NAMALWA (cell line): ENCODE results near the gene LRGUK.
"Not testable (repeated sequence)": the region's sequence is repeated elsewhere in the genome, so short reads cannot be mapped to it uniquely, and the experiment has no call there.

Experiments
- DNase-seq: peaks from one replicate; pipeline ENCODE4 v3.0.0-alpha.2; 2015; ENCODE audit warnings: low spot score

The LRGUK gene

DNA sequence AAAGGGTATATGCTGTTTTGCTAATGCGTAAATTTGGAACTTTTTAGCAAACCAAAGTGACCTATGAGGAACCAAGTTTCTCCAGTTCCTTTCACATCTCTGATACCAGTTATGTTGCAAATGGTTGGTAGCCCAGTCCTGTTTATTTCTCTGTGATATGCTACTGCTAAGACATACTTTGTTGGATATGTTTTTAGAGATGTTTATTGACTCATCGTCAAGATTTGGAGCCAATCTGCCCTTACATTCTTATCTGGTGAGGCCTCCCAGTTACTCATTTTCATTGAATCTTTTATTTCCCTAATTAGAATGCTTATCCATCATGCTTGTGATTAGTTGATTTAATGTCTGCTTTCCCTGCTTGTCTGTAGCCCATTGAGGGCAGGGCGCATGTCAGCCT is 58.9 kb downstream of the LRGUK start:
- DNase-seq, result no peak

DNA sequence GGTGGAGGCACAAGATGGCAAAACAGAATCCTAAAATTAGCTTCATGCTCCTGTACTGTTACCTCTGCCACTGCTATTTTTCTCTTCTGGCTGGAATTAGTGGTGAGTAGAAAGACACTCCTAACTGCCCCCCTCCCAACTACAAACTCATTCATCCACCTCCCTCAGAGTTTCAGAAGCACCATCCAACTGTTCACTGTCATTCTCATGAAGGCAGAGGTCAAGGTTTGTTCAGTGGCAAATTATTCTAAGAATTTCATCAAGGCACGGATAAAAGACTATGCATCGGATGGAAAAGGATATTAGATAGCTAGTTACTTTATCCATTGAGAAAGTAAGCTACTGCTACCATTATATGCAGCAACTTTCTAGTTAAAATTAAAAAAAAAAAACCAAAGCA is 59.7 kb downstream of the LRGUK start:
- no peak for DNase-seq

DNA sequence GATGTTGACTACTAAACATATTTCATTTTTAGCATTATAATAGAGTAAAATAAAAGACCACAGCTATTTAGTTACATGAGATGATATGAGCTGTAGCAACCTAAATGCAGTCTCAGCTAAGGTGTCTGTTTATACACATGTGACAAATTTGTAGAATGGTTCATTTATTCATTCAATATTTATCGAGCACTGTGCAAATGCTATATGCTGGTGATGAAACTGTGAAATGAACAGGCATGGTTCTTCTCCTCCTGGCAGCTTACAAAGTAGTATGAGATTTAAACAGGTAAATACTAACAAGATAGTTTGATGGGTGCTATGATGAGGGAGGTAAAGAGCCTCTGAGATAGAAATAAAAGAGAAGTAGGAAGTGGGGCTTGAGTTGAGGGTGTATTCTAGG is 60.8 kb downstream of the LRGUK start:
- no peak for DNase-seq

DNA sequence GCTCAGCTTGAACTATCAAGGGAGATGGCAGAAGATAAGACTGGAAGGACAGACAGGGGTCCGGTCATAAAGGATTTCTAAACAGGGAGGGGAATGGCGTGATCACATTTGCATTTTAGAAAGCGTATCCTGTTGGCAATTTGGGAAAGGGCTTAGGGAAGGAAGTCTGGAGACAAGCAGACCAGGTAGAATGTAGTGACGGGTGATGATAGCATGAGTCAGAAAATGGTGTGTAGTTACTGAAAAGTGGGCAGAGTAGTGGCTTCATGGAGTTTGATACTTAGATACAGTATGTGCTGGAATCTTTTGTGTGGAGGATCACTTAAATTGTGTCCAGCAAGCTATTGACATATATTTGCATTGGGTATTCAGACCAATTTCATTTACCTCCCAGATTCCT is 61.2 kb downstream of the LRGUK start:
- DNase-seq, result no peak

DNA sequence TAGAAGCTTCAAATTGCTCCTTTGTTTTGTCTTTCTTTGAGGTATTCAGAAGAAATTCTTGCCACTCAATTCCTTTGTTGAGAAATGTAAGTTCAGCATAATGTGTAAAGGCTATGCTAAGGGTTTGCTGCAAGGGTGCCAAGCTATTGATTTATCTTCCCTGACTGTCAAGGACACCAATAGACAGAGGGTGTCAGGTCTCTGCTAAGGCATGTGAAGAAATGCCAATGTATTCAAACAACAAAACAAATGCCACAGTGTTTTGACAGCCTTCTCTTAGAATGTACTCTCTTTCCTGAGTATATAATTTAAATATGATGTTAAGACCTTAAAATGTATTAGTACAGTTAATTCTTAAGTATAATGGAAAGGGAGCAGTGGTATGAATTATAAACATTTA is 62.4 kb downstream of the LRGUK start:
- no peak for DNase-seq

DNA sequence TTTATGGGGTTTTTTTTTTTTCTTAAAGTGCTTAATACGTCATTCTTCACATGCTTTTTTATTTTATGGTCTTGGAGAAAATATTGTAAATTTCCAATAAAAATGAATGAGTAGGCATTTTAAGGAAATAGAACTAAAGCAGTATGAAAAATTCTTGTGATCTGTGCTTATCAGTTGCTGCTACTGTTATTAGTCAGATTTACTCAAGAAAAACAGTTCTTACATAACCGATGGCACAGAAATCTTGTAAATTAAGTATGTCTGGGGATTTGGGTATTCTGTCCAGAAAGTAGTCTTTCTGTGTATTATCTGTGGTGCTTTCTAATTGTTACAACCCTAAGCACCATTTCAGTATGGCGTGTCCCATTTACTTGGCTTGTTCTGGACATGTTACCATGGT is 64.7 kb downstream of the LRGUK start:
- no peak for DNase-seq

DNA sequence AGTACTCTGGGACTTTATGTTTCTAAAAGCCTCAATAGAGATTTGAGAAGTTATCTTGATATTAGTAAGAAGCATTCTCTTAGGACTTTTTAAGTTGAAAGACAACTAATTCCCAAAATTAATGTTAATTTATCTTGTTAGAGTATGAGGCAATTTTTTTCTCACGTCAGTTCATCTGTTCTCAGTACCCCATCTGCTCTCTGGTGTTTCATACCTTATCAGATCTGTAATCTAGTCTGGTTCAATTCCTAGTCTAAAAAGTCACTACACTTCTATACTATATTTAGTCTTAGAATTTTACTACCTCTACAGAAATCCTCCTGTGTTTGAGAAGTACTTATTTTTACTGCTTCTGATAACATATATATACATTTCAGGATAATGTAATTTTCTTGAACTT is 66.1 kb downstream of the LRGUK start:
- no peak for DNase-seq

DNA sequence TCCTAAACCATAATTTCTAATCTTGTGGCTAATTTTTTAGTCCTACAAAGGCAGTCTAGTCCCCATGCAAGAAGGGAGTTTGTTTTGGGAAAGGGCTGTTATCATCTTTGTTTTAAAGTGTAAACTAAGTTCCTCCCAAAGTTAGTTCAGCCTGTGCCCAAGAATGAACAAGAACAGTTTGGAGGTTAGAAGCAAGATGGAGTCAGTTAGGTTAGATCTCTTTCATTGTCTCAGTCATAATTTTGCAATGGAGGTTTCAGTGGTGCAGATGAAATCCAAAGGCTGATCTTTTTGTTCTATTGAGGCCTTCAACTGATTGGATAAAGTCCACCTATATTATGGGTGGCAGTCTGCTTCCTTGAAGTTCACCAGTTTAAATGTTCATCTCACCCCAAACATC is 68.1 kb downstream of the LRGUK start:
- DNase-seq, result no peak

DNA sequence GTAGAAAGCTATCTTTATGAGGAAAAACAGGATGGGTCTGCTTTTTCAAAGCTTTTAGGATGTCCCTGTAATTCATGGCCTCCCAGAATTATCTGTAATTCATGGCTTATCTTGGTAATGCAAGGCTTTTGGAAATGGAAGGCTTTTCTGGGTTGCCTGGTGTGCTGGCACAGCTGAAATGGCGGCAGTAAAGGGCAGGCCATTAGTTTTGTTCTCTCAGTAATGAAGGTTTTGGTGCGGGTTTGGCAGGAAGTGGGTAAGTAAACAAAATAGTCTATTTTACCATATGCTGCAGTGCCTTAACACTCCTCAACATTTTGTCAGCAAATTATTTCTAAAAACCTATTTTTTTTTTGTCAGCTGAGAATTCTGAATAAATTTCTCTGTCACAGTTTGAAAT is 69.3 kb downstream of the LRGUK start:
- DNase-seq, result no peak

DNA sequence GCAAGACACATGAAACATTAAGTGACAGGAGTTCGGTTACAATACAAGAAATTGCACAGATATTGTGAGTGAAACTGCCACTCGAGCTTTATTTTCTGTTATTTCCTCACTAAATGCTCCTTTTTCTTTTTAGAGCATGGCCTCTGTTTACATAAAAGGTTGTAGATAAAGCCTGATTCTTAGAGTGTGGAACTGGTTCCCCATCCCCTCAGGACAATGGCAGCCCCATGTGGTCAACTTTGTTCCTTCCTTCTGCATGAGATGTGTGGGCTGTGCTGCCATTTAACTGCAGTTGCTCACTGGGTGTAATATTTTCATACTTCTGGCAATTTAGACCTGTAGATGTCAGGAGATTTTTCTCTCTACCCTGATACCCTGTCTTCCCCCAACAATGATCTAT is 70.2 kb downstream of the LRGUK start:
- no peak for DNase-seq

DNA sequence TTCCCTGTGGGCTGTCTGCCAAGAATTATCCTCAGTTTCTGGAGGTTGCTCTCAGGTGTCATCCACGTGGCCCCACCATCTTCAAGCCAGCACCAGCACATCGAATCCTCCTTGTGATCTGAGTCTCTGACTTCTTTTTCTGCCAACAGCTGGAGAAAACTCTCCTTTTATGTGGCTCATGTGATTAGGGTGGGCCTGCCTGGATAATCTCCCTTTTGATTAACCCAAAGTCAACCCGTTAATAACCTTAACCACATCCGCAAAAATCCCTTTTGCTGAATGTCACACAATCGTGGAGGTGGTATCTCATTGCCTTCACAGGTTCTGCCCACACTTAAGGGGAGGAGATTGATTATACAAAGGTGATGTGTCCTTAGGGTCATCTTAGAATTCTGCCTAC is 73.8 kb downstream of the LRGUK start:
- no peak for DNase-seq

DNA sequence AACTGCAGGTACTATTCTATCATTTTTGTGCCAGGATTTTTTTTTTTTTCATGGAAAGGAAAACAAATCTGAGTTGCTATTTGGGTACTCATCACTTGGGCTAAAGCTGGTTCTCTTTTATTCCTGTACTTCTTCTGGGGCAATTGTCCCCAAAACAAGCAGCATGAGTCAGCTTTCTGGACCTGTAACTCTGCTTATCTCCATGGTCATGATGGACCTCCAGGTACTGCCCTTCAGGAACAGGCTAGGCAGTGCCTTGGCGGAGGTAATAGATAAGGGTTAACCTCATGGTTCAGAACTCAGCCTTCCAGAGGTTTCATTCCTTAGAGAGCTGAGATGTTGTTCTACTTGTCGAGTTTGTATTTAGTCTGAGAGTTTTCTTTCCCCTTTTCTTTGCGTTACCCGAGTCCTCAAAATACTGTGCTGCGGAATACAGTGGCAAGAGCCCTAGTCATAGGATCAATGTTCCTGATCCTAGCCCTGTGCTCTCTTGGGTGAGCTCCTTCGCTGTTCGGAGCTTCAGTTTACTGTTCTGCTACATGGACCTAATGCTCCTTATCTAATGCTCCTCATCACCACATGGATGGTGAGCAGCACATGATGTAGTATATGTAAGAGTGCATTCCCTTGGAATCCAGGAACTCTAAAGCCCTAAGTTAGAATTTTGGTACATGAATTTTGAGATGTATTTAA is 74.6 kb downstream of the LRGUK start:
- no peak for DNase-seq

DNA sequence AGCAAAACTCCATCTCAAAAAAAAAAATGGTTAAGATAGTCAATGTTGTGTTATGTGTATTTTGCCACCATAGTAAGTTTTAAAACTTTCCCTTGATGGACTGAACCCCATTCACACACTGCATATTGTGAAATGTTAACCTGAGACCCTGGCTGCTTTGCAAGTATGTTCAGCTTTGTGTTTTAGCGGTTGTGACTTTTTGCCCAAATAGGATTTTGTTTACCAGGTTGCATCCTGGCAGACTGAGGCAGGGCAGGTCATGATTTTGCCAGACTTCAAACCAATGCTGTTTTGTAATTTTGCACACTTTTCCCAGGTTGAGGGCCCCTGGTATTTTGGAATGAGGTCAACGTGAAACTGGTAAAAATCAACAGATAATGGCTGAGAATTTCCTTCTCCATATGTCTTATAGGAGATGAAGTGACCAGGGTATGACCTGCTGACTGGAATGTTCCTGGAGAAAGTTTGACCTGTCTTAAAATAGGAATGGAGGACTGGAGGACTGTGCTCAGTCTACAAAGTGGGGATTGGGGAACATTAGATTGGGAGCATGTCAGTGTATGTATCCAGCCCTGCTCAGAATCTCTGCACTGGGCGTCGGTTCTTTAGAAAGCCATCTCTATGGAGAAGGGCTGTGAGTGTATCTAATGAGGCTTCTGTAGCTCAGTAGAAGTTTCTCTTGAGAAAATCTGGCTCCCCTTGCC is 76.2 kb downstream of the LRGUK start:
- DNase-seq, result no peak

DNA sequence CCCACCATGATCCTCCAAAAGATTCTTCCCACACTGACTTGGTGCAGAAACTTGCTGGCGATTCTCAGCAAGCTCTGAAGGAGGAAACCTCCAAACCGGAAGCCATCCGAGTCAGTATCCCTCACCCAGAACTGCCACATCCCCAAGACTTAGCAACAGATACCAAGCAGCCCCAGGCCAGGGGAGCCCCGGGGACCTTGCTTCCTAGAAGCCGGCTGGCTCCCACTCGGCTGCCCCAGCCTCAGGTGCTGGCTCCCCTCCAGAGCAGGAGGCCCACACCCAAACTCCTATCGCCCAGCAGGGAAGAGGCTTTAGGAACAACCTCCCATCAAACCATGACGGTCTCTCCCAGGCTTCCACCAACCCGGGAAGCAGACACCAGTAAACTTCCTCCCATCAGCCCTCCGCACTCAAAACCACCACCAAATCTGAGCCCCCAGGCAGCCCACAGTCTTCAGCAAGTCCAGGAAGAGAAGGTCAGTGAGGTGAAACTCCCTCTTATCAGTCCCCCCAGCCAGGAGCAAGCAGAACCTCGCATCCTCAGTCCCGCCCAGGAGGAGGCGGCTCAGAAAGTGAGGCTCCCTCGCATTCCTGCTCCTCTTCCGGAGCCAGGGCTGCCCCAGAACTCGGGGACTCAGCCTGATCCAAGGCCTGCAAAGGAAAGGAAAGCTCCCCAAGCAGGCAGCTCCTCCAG is 82.3 kb downstream of the LRGUK start:
- DNase-seq, result no peak

DNA sequence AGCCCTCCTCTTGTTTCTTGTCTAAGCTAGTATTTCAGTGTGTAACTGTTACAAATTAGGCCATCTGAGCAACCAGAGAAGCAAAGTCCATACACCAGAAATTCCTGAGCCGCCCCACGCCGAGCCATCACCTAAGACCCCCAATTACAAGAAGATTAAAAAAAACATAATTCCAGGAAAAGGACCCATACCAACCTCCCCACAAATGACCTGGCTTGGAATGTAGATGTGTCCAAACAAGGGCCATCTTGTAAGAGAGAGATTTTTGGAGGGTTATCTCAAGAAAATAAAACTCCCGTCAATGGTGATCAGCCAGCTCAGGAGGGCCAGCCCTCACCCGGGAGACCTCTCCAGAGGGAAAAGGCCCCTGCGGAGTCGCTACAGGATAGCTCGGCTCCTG is 83.1 kb downstream of the LRGUK start:
- no peak for DNase-seq

DNA sequence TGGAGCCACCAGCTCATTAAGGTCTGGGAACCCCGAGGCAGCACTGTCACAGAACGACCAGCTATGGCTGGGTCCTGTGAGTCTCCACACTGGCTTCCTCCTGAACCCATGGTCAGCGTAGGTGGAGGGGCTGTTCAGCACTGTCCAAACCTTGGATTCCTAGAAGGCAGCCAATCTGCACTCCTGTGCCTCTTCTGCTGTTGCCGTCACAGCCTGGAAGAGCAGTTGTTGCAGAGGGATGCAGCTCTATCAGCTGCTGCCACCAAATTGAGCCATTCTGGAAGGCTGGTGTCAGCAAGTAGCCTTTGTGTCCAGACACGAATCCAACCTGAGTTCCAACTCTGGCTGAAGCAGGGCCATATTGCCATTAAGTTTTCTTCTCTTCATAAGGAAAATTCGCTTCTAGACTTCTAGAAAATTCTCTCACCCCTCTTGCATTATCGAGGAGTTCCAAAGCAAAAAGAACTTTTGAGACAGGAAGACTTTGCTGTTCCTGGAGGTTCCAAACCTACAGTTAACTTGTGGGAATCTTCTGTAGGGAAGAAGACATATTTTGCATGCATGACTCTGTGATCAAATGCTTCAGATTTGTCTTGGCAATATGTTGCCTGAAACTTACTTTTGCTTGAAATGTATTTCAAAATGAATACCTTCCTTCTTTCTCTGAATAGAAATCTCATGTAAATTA is 84.0 kb downstream of the LRGUK start:
- DNase-seq, result no peak

DNA sequence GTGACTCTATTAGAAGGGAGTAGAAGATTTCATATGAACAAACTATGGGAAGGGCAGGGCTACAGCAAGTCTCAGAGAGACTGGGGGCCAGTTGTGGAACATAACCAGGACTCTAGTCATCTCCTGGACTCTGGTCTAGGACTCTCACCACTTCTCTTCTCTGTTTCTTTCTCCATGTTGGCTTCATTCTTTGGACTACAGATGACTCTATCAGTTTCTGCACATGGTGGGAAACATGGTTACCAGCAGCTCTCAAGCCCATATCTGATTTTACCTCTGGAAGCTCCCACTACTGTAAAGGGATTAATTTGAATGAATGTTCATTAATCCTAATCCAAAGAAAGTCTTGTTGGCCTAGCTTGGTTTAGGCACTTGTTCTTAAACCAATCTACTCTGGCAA is 84.7 kb downstream of the LRGUK start:
- DNase-seq, result no peak

DNA sequence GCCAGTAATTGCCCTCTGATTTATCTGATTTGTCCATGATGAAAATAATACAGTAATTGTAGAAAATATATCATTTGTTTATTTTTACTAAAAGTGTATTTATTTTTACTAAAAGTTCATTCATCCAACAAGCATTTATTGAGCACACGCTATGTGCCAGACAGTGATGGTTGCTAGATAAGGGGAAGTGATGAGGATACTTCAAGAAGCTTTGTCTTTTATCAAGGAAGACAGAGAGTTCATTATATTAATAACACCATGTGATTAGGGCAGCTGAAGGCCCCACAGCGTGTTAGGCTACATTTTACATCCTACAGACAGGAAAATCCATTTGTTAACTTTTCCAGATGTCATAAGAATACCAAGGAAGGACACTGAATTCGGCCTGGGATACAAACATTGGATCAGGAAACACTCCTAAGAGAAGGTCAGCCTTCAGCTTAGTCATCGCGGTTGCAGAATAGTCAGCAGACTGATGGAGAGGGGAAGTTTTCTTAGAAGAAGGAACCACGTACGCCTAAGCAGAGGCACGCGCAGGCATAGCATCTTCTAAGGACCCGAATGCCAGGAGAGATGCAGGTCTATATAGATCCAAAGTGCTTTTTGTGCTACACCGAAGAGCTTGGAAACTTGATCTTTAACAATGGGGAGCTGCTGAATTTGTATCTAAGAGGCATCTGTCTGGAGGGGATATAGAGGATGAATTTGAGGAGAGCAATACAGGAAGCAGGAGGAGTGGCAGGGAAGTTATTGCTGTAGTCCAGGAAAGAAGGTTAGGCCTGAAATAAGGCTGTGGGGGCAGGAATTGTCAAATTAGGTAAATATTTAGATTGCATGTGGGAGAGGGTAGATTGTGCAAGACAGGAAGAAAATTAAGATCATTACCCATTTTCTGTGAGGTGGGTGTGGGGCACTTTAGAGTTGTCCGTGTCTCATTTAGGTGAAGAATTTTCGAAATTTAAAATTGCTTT is 85.7 kb downstream of the LRGUK start:
- DNase-seq, result no peak

DNA sequence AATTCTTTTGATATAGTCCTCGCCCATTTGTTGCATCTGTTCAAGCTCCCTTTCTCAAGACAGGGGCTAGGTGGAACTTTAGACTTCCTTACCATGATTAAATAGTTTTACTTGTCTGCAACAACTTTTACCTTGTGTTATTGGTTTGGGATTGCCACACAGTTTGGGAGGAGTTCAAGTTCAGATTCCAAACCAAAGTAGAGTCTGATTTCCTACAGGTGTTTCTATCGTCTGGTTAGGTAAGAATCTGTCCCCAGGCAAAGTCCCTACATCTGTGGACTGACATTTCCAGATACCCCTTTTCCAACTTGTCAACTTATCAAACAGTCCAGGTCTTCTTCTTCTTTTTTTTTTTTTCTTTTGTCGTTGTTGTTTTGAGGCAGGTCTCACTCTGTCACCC is 93.1 kb downstream of the LRGUK start:
- DNase-seq, result no peak

DNA sequence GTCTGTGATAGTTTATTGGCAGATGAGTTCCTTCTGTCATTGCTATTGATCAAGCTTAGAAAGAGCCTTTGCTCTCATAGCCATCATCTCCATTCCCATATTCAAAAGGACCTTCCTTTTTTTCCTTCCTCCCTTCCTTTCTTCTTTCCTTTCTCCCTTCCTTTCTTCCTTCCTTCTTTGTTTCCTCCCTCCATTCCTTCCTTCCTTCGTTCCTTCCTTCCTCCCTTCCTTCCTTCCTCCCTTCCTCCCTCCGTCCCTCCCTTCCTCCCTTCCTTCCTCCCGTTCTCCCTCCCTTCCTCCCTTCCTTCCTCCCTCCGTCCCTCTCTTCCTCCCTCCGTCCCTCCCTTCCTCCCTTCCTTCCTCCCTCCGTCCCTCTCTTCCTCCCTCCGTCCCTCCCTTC is 104.2 kb downstream of the LRGUK start:
- DNase-seq, result not testable (repeated sequence)

DNA sequence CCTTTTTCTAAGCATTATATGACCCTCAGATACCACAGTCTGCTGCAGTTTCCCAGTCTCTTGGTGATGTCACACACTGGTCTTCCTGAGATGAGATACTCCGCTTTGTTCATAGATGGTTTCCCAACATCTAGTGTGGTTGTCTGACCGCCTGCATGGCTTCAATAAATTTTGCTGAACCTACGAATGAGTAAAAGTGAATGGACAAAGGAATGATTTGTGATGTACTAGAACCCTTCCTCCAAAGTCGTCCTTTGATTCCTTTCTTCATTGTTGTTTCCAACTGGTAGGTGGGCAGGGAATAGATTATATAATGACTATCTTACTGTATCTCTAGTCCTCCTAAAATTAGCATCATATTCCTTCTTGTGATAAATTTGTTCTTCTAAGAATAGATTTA is 107.1 kb downstream of the LRGUK start:
- DNase-seq, result no peak

DNA sequence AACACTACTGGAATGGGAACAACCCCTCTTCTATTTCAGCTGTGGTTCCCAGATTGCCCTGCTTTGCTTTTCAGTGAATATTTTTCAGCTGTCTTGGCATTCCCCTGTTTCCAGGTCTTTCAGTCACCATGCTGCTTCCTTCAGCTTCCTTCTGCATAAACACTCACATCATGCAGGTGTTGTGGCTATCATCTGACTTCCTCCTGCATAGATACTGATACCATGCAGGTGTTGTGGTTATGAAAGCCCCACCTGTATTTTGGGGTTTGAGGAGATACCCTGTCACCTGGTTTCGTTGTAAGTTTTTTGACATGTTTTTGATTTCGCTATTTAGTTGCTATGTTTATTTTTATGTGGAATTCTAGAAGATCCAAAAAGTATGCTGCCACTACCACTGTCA is 118.1 kb downstream of the LRGUK start:
- DNase-seq, result peak; percentile 63
